Stimulated activated naive CD8-positive, alpha-beta T cell treated with anti-CD3 and anti-CD28 coated beads, Interleukin-15, amount 100 ng/mL, for 72 hours (primary cell): ENCODE data around the gene STK32C.
"Not testable (repeated sequence)": the region's sequence is repeated elsewhere in the genome, so short reads cannot be mapped to it uniquely, and the experiment has no call there.

Experiments used
- ATAC-seq: fragments of 150-1000 bp; cut with Tn5 transposase; 2 replicates; pipeline ENCODE4 v1.10.0; 2021; ENCODE audit warnings: mild to moderate bottlenecking, moderate library complexity
- DNase-seq, 2 donors: peaks; one replicate each; pipeline ENCODE4 v3.0.0; 2021 to 2022
- H3K27ac Mint-ChIP-seq, 2 donors: one replicate each; pipeline ENCODE4 v1.8.0; 2022; ENCODE audit warnings: mild to moderate bottlenecking in 2 of 2, mixed read lengths in 2 of 2, moderate library complexity in 2 of 2
- H3K27me3 Mint-ChIP-seq: one replicate; pipeline ENCODE4 v1.8.0; 2022; ENCODE audit warnings: mixed read lengths
- H3K4me1 Mint-ChIP-seq: one replicate; pipeline ENCODE4 v1.8.0; 2022; ENCODE audit warnings: mild to moderate bottlenecking, mixed read lengths
- H3K4me3 Mint-ChIP-seq, 2 donors: one replicate each; pipeline ENCODE4 v1.8.0; 2022; ENCODE audit warnings: mild to moderate bottlenecking in 2 of 2, mixed read lengths in 2 of 2, moderate library complexity in 1 of 2
- H3K9me3 Mint-ChIP-seq, 2 donors: one replicate each; pipeline ENCODE4 v1.8.0; 2022; ENCODE audit warnings: mixed read lengths in 2 of 2

Gene STK32C

DNA sequence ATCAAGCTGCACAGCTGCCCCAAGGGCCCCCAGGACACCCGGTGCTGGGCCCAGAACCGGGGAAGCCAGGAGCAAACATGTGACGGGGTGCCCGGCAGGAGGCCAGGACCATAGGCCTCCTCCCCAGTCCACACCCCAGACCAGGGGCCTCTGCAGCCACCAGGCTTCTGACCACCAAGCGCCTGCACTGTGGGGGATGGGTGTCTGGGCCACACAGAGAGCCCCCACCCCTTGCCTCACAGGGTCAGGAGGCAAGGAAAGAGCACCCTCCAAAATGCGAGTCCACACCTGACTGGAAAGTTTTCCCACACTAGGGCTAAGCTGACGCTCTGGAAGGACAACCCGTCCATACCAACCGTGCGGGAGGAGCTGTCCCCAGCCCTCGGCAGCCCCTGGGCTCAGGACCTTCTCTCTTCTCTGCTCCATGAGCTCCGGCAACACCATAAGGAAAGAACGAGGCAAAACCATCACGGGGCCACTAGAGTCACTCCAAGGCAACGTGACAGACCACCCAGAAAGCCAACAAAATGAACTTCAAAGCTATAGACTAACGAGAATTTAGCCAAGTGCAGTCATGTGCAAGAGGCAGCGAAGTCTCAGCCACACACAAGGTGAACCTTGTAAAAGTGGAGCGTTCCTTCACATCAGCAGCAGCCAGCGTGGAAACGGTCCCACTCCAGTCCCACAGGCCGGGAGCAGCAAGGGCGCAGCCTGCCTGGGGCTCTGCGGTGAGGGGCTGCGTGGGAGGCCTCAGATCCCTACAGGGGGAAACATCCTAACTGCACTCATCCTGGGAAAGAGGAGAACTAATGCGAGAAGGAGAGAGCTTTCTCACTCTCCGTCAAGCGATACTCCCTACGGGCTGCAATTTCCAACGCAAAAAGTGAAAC, 5.1 kb downstream of the STK32C start:
- no peaks in the 10 kb centered on the region for H3K9me3 Mint-ChIP-seq
- H3K27ac Mint-ChIP-seq = no peak overlapping the region
- H3K4me1 Mint-ChIP-seq = peaks cover 31% of the 10 kb centered on the region
- ATAC-seq (no peak), DNase-seq (no peak)
- H3K27me3 Mint-ChIP-seq = peaks cover 18% of the 10 kb centered on the region
- no peak overlapping the region for H3K4me3 Mint-ChIP-seq

DNA sequence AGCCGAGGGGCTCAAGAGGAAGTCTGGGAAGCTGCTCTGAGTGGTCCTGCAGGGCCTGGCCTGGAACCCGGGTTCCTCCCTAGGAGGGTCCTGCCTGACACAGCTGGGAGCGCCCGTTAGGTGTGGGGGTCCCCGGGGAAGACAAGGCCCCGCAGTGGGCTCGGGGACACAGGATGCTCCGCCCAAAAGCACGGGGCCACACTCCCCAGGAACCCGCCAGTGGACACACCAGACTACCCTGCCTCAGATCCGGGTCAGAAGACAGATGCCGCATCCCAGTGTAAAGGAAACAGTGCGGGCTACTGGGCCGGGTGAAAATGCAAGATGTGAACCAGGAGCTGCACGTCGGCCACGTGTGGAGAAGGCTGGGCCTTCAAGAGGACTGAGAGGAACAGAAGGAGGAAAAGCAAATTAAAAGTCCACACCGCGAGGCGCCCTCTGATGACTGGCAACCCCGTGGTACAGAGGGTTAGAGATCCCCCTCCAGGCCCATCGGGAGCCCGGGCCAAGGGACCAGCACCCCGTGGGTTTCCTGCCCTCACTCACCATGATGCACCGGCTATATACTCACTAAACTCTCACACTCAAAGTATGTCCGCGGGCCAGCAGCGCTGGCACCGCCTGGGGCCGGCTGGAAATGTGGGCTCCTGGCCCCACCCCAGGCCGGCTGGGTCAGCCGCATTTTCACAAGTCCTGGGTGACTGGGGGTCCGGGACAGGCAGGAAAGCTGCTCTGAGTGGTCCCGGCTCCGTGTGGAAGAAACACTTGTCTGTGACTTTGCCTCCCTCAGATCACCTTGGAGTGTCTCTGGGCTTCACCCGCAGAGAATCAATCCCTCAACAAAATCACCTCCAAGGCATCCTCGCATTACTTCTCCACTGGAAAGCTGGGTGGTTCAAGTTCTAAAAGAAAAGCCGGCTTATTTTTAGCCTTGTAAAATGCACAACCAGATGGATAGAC, 6.1 kb downstream of the STK32C start:
- DNase-seq (no peak), ATAC-seq (no peak)
- H3K4me1 Mint-ChIP-seq = peaks cover 28% of the 10 kb centered on the region
- no peaks in the 10 kb centered on the region for H3K9me3 Mint-ChIP-seq
- H3K4me3 Mint-ChIP-seq = no peak overlapping the region
- H3K27ac Mint-ChIP-seq = no peak overlapping the region
- peaks cover 13% of the 10 kb centered on the region for H3K27me3 Mint-ChIP-seq

DNA sequence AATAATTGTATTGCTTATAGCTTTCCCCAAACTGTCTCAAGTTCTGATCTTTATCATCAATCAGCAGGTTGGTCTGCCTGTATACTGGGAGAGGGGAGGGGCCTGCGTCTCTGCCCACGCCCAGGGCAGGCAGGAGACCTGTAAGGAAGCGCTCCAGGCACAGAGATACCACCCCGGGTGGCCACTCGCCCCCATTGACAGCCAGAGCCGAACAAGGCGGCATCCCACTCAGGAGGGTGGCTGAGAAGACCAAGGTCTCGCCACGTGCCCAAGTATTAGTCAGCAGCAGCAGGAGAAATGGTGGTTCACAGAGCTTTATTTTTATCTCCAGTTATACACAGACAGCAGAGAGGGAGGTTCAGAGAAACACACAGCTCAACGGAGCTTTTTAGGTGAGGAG, 7.2 kb downstream of the STK32C start:
- ATAC-seq (no peak), DNase-seq (no peak)
- Mint-ChIP-seq H3K4me3 (no peak overlapping the region), H3K27ac (no peak overlapping the region), H3K27me3 (peaks cover 3% of the 10 kb centered on the region), H3K9me3 (no peaks in the 10 kb centered on the region), H3K4me1 (peaks cover 17% of the 10 kb centered on the region)

DNA sequence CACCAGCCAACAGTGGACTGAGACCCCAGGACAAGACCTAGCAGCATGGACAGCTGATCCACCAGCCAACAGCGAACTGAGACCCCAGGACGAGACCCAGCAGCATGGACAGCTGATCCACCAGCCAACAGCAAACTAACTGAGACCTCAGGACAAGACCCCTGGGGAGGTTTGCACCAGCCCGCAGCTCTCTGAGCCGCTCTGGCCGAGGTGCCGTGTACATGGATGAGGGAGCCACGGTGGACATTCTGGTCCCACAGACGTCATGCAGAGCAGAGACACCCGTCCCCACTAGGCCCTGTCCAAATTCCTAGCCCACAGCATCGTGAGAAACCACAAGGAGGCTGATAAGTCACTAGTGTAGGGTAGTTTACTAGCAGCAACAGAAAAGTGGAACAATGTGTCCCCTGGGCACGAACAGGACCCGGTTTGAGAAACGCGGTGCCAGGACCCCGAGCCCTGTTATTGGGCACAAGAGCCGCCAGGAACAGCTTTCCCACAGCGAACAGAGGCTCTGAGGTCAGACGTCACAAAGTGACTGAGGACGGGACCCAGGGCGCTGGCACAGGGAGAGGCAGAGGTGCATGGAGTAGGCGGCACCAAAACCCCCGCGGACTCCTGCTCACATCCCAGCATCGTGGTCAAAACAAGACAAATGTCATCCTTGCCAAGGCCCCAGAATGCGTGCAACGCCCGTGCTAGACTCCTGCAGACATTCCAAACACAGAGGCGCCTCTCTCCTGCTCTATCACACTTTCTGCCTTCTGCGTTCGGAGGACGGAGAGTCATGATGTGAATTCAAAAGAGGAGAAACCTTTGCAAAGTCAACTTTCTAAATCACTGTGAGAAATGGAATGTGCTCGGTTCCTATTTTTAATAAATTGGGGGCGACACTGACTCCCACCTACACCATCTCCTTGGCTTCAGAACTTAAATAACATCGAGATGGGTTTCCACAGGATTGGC, 8.1 kb downstream of the STK32C start:
- H3K4me3 Mint-ChIP-seq = no peak overlapping the region
- DNase-seq (no peak), ATAC-seq (no peak)
- H3K4me1 Mint-ChIP-seq = peaks cover 17% of the 10 kb centered on the region
- no peaks in the 10 kb centered on the region for H3K27me3 Mint-ChIP-seq
- H3K9me3 Mint-ChIP-seq = no peaks in the 10 kb centered on the region
- H3K27ac Mint-ChIP-seq = peak overlapping the region in 1 of 2 donors; percentile 27

DNA sequence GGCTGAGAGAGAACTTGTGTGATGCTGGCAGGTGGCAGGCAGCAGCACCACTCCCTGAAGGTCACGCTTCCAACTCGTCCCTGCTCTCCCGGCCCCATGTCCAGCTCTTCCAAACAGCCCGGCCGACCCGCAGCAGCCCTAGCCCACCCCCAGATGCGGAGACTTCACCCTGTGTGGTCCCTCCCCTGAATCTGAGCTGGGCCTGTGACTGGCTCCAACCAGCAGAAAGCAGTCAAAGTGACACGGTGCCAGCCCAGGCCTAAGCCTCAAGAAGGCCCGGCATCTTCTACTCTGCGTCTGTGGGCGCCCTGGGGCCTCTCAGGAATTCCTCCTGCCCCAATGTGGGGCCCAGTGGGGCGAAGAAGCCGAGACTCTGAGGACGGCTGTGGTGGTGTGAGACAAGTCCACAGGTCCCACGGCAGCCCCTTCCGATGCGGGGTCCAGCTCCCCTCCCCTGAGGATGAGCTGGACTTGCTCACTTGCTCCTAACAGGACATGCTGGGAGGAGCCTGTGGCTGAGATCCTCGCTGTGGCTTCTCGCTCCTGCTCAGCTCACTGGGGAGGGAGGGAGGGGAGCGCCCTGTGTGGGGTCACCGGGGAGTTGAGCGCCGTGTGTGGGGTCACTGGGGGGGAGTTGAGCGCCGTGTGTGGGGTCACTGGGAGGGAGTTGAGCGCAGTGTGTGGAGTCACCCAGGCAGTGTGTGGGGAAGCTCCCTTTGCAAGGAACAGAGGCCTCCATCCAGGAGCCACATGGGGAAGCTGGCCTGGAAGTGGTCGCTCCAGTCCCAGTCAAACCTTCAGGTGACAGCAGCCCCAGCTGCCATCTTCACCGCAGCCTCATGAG, 9.5 kb downstream of the STK32C start:
- H3K9me3 Mint-ChIP-seq = no peaks in the 10 kb centered on the region
- no peaks in the 10 kb centered on the region for H3K27me3 Mint-ChIP-seq
- peak; percentile 47 for ATAC-seq
- H3K27ac Mint-ChIP-seq = no peak overlapping the region
- H3K4me3 Mint-ChIP-seq = no peak overlapping the region
- peaks cover 17% of the 10 kb centered on the region for H3K4me1 Mint-ChIP-seq
- DNase-seq = no peak

DNA sequence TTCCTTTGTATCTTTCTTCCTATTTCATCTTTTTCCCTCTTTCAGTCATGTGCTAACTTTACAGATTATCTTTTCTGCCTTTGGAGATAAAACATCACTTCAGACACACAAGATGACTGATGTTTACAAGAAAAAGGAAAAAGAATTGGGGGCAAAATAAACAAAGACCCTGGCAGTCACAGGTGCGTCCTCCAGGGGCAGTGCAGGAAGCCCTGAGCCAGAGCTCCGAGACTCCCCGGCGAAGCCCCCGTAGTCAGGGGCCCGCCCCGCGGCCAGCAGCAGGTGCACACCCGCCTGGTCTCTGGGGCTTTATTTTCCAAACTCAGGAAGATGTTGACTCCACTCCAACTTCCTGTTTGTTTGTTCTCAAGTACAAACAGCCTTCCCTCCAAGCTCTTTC, 10.2 kb downstream of the STK32C start:
- Mint-ChIP-seq H3K9me3 (no peaks in the 10 kb centered on the region), H3K4me1 (peaks cover 17% of the 10 kb centered on the region), H3K27ac (peak overlapping the region in 1 of 2 donors; percentile 84), H3K27me3 (no peaks in the 10 kb centered on the region), H3K4me3 (no peak overlapping the region)
- DNase-seq = no peak
- ATAC-seq = no peak

DNA sequence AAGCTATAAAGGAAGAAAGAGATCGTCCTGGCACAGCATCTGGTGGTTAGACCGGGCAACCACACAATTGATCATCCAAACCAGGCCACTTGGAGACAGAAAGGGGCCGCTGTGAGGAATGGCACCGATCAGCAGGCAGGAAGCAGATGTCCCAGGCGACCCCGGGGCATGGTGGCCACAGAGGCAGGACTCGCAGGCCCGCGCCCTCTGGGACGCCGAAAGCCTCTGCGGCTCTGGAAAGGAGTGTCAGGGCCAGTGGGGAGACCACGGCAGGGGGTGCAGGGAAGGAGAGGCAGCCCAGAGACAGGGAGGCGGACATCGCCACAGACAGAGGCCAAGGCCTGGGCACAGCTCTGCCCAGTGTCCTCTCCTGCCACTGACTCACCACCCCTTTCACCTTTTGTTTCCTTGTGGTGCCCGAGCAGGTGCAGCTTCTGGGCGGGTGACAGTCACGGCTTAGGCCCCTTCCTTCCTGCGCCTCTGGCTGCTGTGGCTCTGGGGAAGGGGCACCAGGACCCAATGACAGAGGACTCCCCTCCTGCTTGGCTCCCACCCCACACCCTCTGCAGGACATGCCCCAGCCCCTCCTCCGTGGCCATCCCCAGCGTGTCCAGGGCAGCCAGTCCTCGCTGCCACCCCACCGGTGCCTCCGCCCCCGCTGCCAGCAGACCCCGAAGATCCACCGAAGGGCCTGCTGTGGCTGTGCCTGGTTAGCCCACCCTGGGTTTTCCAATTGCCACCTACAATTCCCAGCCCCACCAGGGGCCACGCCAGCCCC, 10.9 kb downstream of the STK32C start:
- Mint-ChIP-seq H3K9me3 (no peaks in the 10 kb centered on the region), H3K4me3 (no peak overlapping the region), H3K27me3 (no peaks in the 10 kb centered on the region), H3K27ac (no peak overlapping the region), H3K4me1 (peaks cover 17% of the 10 kb centered on the region)
- DNase-seq (no peak), ATAC-seq (no peak)

DNA sequence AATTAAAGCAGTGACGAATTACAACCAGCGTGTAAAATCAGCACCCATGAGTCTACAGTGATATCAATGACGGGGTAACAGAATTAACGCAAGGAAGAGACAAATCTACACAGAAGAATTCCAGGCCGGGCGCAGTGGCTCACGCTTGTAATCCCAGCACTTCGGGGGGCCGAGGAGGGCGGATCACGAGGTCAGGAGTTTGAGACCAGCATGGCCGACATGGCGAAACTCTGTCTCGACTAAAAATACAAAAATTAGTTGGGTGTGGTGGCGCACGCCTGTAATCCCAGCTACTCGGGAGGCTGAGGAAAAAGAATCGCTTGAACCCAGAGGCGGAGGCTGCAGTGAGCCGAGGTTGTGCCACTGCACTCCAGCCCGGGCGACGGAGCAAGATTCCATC, 12.3 kb downstream of the STK32C start:
- not testable (repeated sequence) for ATAC-seq, H3K4me3 Mint-ChIP-seq, H3K27ac Mint-ChIP-seq, DNase-seq, H3K9me3 Mint-ChIP-seq, H3K27me3 Mint-ChIP-seq
- H3K4me1 Mint-ChIP-seq = peaks cover 13% of the 10 kb centered on the region

DNA sequence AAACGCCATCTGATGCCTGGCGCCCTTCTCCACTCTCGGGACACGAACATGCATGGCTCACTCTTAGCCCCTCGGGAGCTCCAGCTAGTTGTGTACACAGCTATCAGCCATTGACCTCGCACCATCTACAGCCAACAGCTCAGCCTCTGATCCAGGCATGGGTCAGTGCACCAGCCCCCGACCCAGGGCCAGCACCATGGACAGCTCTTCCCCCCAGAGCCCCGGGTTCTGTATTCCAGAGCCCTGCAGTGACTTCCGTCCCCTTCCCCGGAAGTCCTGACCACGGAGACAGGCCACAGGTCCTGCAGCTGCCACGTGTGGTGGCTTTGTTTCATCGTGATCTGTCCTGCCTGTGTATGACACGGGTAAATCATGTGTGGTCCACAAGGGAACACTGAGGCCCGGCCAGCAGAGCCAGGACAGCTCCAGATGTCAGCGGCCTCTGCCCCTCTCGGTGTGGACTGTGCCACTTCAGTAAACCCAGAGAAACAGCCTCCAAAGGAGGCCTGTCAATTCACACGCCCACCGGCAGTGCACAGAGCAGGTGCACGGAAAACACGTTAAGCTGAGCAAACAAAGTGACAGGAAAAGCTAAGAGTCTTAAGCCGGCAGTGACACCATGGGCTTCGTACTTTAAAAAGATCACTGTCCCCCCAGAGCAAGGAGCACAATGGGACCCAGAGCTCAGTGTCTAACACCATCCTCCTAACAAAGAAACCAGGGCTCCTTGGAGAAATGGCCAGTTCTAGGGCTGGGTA, 13.0 kb downstream of the STK32C start:
- DNase-seq = no peak
- H3K9me3 Mint-ChIP-seq = no peaks in the 10 kb centered on the region
- peaks cover 7% of the 10 kb centered on the region for H3K4me1 Mint-ChIP-seq
- H3K27me3 Mint-ChIP-seq = no peaks in the 10 kb centered on the region
- no peak overlapping the region for H3K27ac Mint-ChIP-seq
- no peak overlapping the region for H3K4me3 Mint-ChIP-seq
- no peak for ATAC-seq

DNA sequence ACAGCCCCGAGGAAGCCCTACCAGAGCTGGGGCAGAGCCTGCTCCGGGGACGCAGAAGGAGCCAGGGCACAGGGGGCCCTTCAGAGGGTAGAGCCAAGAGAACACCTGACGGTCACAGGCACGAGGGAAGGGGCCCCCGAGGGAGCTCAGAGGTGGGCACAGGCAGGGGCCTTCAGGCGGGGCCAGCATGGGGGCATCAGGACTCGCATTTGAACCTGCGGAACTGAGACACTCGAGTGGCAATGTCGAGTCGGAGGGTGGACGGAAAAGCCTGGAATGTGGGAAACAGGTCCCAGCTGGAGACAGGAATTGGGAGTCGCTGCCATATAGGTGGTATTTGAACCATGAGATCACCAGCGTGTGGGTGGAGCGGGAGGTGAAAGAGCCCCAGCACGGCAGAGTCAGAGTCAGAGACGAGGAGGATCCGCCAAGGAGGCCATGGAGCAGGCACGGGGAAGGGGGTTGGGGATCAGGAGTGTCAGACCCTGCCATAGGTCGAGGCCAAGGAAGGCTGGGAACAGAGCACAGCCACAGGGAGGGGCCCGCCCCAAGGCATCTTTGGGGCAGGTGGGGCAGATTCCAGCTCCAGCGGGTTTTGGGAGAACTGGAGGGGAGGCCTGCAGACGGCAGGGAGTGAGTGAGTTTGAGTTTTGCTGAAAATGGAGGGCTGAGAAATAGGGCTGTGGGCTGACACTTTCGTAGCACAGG, 13.8 kb downstream of the STK32C start:
- Mint-ChIP-seq H3K4me1 (peaks cover 7% of the 10 kb centered on the region), H3K9me3 (no peaks in the 10 kb centered on the region), H3K27me3 (no peaks in the 10 kb centered on the region), H3K27ac (no peak overlapping the region), H3K4me3 (no peak overlapping the region)
- ATAC-seq (no peak), DNase-seq (no peak)

DNA sequence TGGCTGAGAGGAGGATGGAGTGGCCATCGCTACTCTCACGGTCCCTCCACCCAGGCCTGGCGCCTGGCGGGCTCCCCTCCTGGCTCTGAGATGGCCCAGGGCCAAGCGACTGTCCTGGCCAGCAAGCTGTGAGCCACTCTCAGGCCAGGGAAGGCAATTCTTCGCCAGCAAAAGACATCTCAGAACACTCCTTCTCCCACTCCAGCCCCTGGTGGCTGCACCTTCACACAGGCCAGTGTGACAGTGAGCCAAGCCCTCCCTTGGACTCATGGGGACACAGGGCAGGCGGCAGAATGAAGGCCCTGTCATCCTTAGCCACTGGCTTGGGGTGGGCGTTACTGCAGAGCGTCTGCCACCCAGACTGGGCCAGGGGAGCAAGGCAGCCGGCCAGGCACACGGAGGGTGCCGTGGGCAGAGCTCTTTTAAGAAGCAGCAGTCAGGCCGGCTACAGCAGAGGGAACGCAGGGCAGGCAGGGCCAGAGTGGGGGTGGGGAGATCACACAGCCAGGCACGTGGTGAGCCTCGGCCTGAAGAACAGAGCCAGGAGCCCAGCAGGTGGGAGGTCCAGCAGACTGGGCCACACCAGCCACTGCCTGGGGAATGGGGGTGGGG, 14.4 kb downstream of the STK32C start:
- no peak for DNase-seq
- peaks cover 7% of the 10 kb centered on the region for H3K4me1 Mint-ChIP-seq
- H3K27me3 Mint-ChIP-seq = no peaks in the 10 kb centered on the region
- H3K4me3 Mint-ChIP-seq = no peak overlapping the region
- peak; percentile 14 for ATAC-seq
- no peak overlapping the region for H3K27ac Mint-ChIP-seq
- H3K9me3 Mint-ChIP-seq = no peaks in the 10 kb centered on the region
